Muscle layer of colon (tissue), 2 donors: Measurements from ENCODE around the gene CYB5B.

ENCODE experiments used
- H3K27ac ChIP-seq: one replicate; pipeline ENCODE4 v1.7.0; 2013; ENCODE audit warnings: low read depth, mild to moderate bottlenecking, low read length, moderate library complexity
- H3K27me3 ChIP-seq, 2 donors: one replicate each; pipeline ENCODE4 v1.7.0; 2013; ENCODE audit warnings: low read length in 2 of 2, mild to moderate bottlenecking in 2 of 2; ENCODE audit not compliant: insufficient read depth in 2 of 2, control insufficient read depth in 1 of 2
- H3K36me3 ChIP-seq: one replicate; pipeline ENCODE4 v1.7.0; 2013; ENCODE audit warnings: mild to moderate bottlenecking, low read length; ENCODE audit not compliant: insufficient read depth
- H3K4me1 ChIP-seq: one replicate; pipeline ENCODE4 v1.7.0; 2013; ENCODE audit warnings: mild to moderate bottlenecking, low read length; ENCODE audit not compliant: insufficient read depth
- H3K4me3 ChIP-seq, 2 donors: one replicate each; pipeline ENCODE4 v1.7.0; 2013; ENCODE audit warnings: low read length in 2 of 2, low read depth in 1 of 2, mild to moderate bottlenecking in 1 of 2, moderate library complexity in 1 of 2
- H3K9ac ChIP-seq: one replicate; pipeline ENCODE4 v1.7.0; 2013; ENCODE audit warnings: low read length
- H3K9me3 ChIP-seq: one replicate; pipeline ENCODE4 v1.7.0; 2013; ENCODE audit warnings: mild to moderate bottlenecking, low read length
- donor health status: abdominal sarcoma.
- donor health status: Adenocarcinoma of cecum.

Gene CYB5B

DNA sequence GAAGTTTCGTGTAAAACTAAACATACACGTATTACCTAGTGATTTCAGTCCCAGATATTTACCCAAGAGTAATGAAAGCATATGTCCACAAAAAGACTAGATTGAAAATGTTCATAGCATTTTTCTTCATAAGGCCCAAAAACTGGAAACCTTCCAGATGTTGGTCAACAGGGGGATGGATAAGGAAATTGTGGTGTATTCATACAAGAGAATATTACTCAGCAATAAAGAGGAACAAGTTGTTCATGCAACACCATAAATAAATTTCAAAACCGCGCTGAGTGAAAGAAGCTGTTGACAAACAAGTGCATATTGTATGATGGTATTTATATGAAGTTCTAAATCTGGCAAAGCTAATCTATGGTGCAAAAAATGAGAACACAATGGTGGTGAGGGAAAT is 87.2 kb downstream of the CYB5B start:
- Histone ChIP-seq H3K27ac (no peak overlapping the region), H3K9me3 (no peaks in the 10 kb centered on the region), H3K27me3 (no peaks in the 10 kb centered on the region), H3K9ac (no peak overlapping the region), H3K36me3 (no peaks in the 10 kb centered on the region), H3K4me1 (no peaks in the 10 kb centered on the region), H3K4me3 (no peak overlapping the region)

DNA sequence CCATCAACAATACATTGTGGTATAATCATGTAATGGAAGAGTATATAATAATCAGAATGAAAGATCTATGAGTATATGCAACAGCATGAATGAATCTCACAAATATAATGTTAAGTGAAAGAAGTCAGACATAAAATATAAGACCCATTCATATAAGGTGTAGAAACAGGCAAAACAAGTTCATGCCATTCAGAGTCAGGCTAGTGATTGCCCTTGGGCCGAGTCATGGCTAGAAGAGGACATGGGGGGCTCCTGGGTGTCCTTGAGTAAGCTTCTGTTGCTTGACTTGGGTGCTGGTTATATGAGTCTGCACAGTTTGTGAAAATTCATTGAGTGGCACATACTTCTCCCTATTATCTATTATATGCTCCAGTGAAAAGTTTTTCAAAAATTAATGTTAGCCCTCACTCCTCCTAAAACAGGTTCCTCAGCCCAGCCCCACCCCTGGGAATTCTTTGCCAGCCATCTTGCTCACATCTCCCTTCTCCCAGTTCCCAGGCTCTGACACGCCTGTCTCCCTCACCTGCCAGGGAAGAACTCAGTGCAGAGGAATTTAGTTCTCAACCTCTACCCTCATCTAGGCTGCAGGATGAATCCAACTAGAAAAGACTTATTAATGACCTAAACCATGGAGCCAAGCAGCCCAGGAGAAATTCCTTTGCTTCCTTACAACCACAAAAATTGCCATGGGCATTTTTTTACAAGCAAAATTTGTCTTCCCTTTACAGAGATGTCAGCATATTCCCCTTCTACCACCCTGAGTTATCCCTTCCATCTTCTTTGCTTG is 89.0 kb downstream of the CYB5B start:
- Histone ChIP-seq H3K9ac (no peak overlapping the region), H3K27me3 (no peaks in the 10 kb centered on the region), H3K27ac (no peak overlapping the region), H3K4me1 (no peaks in the 10 kb centered on the region), H3K9me3 (no peaks in the 10 kb centered on the region), H3K4me3 (no peak overlapping the region), H3K36me3 (no peaks in the 10 kb centered on the region)

DNA sequence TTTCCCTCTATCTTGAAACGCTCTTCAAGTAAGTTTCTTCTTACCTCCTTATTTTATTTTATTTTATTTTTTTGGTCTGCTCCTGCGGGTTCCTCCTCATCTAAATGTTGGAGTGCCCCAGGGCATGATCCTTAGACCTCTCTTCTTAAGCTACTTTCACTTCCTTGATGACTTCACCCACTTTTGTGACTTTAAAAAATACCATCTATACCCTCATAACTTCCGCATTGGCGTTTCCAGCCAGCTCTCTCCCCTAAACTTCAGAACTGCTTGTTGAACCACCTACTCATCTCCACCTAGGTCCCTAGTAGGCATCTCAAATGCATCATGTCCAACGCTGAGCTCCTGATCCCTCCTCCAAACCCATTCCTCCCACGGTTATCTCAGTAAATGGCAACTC is 89.9 kb downstream of the CYB5B start:
- Histone ChIP-seq H3K9ac (no peak overlapping the region), H3K9me3 (no peaks in the 10 kb centered on the region), H3K27ac (no peak overlapping the region), H3K4me3 (no peak overlapping the region), H3K4me1 (no peaks in the 10 kb centered on the region), H3K36me3 (no peaks in the 10 kb centered on the region), H3K27me3 (no peaks in the 10 kb centered on the region)
